CD8-positive, alpha-beta memory T cell (primary cell): ENCODE measurements around the gene EXOC6B. TPM values are rescaled to one million over a fixed set of nuclear protein-coding genes. Genes with fewer than 3 reads are reported as not detected.
"Not testable (repeated sequence)": the region's sequence is repeated elsewhere in the genome, so short reads cannot be mapped to it uniquely, and the experiment has no call there.

Source experiments
- CTCF ChIA-PET: fragments of 350-600 bp; sonication (Branson Sonifier 250); formaldehyde crosslinking; loops from one replicate; lab custom pipeline; 2021; ENCODE audit warnings: antibody characterized with exemption; lab: Charles Lee
- POLR2A ChIA-PET: fragments of 350-600 bp; sonication (Branson Sonifier 250); formaldehyde crosslinking; loops from one replicate; lab custom pipeline; 2021; ENCODE audit warnings: antibody characterized with exemption; lab: Charles Lee
- DNase-seq, 5 donors: peaks; one replicate each; pipeline versions ENCODE4 v3.0.0 to v3.0.0-alpha.2; 2020 to 2022; ENCODE audit warnings: mixed read lengths in 1 of 5
- H3K27ac ChIP-seq: one replicate; pipeline ENCODE4 v1.7.0; 2013; ENCODE audit warnings: low read depth, mild to moderate bottlenecking, low read length, moderate library complexity
- H3K27me3 ChIP-seq: 2 replicates; pipeline ENCODE4 v1.7.0; 2013; ENCODE audit warnings: low read length, mild to moderate bottlenecking; ENCODE audit not compliant: insufficient read depth, poor library complexity, severe bottlenecking
- H3K36me3 ChIP-seq: 2 replicates; pipeline ENCODE4 v1.7.0; 2013; ENCODE audit warnings: mild to moderate bottlenecking, low read length, moderate library complexity; ENCODE audit not compliant: insufficient read depth
- H3K4me1 ChIP-seq: 2 replicates; pipeline ENCODE4 v1.7.0; 2013; ENCODE audit warnings: mild to moderate bottlenecking, low read length, moderate library complexity; ENCODE audit not compliant: insufficient read depth
- H3K4me3 ChIP-seq: 2 replicates; pipeline ENCODE4 v1.7.0; 2013; ENCODE audit warnings: mild to moderate bottlenecking, low read length
- H3K9me3 ChIP-seq: 2 replicates; pipeline ENCODE4 v1.7.0; 2013; ENCODE audit warnings: mild to moderate bottlenecking, low read length
- H3K27ac Mint-ChIP-seq, 8 donors: one replicate each; pipeline ENCODE4 v1.8.0; 2020 to 2021; ENCODE audit warnings: mixed read lengths in 8 of 8, mild to moderate bottlenecking in 6 of 8, inconsistent platforms in 3 of 8, moderate library complexity in 3 of 8
- H3K27me3 Mint-ChIP-seq, 2 donors: one replicate each; pipeline ENCODE4 v1.8.0; 2020 to 2021; ENCODE audit warnings: mixed read lengths in 2 of 2, mild to moderate bottlenecking in 1 of 2, moderate library complexity in 1 of 2
- H3K36me3 Mint-ChIP-seq, 3 donors: one replicate each; pipeline ENCODE4 v1.8.0; 2020 to 2021; ENCODE audit warnings: mixed read lengths in 3 of 3, inconsistent platforms in 1 of 3, mild to moderate bottlenecking in 1 of 3
- H3K4me1 Mint-ChIP-seq, 3 donors: one replicate each; pipeline ENCODE4 v1.8.0; 2020 to 2021; ENCODE audit warnings: mixed read lengths in 3 of 3, inconsistent platforms in 1 of 3, mild to moderate bottlenecking in 1 of 3
- H3K4me3 Mint-ChIP-seq, 7 donors: one replicate each; pipeline ENCODE4 v1.8.0; 2020 to 2021; ENCODE audit warnings: mixed read lengths in 7 of 7, mild to moderate bottlenecking in 6 of 7, moderate library complexity in 4 of 7, inconsistent platforms in 2 of 7
- H3K9me3 Mint-ChIP-seq, 5 donors: one replicate each; pipeline ENCODE4 v1.8.0; 2020 to 2022; ENCODE audit warnings: mixed read lengths in 5 of 5, mild to moderate bottlenecking in 3 of 5, moderate library complexity in 2 of 5, inconsistent platforms in 1 of 5
- polyA plus RNA-seq: library from polyadenylated mRNA; unstranded; fragments of 300-500 nt; fragmentation: Illumina TruSeq; gene quantifications from one replicate; pipeline ENCODE4 v1.2.3, GENCODE V29; 2021
- total RNA-seq, 2 experiments: library from RNA; stranded (reverse); gene quantifications; one replicate each; pipeline ENCODE4 v1.2.3, GENCODE V29; 2021

Gene EXOC6B
- total and polyA plus RNA-seq, 3 experiments from 2014 or later: 2.1 to 9.4 (median 7.1) TPM

GRCh38 chr2:72512376-72512775, 313.5 kb downstream of the EXOC6B start:
- Mint-ChIP-seq H3K4me3 (no peak overlapping the region), H3K9me3 (no peaks in the 10 kb centered on the region), H3K4me1 (no peaks in the 10 kb centered on the region), H3K27ac (no peak overlapping the region), H3K27me3 (no peaks in the 10 kb centered on the region), H3K36me3 (peaks cover 6 to 18% (median 7%) of the 10 kb centered on the region in 3 donors)
- Histone ChIP-seq H3K9me3 (no peaks in the 10 kb centered on the region), H3K27ac (no peak overlapping the region), H3K4me1 (no peaks in the 10 kb centered on the region), H3K27me3 (no peaks in the 10 kb centered on the region), H3K4me3 (no peak overlapping the region), H3K36me3 (no peaks in the 10 kb centered on the region)
- POLR2A ChIA-PET: no interaction called here
- CTCF ChIA-PET: no interaction called here
- DNase-seq: no peak

- POLR2A ChIA-PET: no interaction called here
- Mint-ChIP-seq H3K9me3 (no peaks in the 10 kb centered on the region), H3K27me3 (no peaks in the 10 kb centered on the region), H3K4me3 (no peak overlapping the region), H3K27ac (no peak overlapping the region), H3K36me3 (peaks cover 6 to 18% (median 7%) of the 10 kb centered on the region in 3 donors), H3K4me1 (no peaks in the 10 kb centered on the region)
- no peak overlapping the region for H3K27ac ChIP-seq
- DNase-seq: no peak
- H3K27me3 ChIP-seq: no peaks in the 10 kb centered on the region
- H3K4me3 ChIP-seq: no peak overlapping the region
- H3K4me1 ChIP-seq: no peaks in the 10 kb centered on the region
- H3K9me3 ChIP-seq: no peaks in the 10 kb centered on the region
- CTCF ChIA-PET: no interaction called here
- H3K36me3 ChIP-seq: no peaks in the 10 kb centered on the region
Observed at GRCh38 chr2:72511906-72512305, 313.9 kb downstream of the EXOC6B start.

- H3K27me3 Mint-ChIP-seq: no peaks in the 10 kb centered on the region
- no peaks in the 10 kb centered on the region for H3K36me3 ChIP-seq
- DNase-seq: no peak
- no peak overlapping the region for H3K4me3 Mint-ChIP-seq
- H3K27ac Mint-ChIP-seq: no peak overlapping the region
- POLR2A ChIA-PET: no interaction called here
- no peaks in the 10 kb centered on the region for H3K27me3 ChIP-seq
- H3K4me3 ChIP-seq: no peak overlapping the region
- no peaks in the 10 kb centered on the region for H3K9me3 ChIP-seq
- H3K9me3 Mint-ChIP-seq: peaks cover 0 to 3% (median 0%) of the 10 kb centered on the region in 5 donors
- no peaks in the 10 kb centered on the region for H3K4me1 Mint-ChIP-seq
- H3K4me1 ChIP-seq: no peaks in the 10 kb centered on the region
- CTCF ChIA-PET: no interaction called here
- H3K36me3 Mint-ChIP-seq: peaks cover 20 to 33% (median 21%) of the 10 kb centered on the region in 3 donors
- H3K27ac ChIP-seq: no peak overlapping the region
Observed at GRCh38 chr2:72497763-72498162, 328.1 kb downstream of the EXOC6B start.

GRCh38 chr2:72496479-72496878, 329.4 kb downstream of the EXOC6B start:
- ChIA-PET CTCF (no interaction called here), POLR2A (no interaction called here)
- H3K27ac ChIP-seq: no peak overlapping the region
- Mint-ChIP-seq H3K36me3 (peaks cover 23 to 41% (median 25%) of the 10 kb centered on the region in 3 donors), H3K4me3 (no peak overlapping the region), H3K9me3 (no peaks in the 10 kb centered on the region), H3K27ac (no peak overlapping the region), H3K27me3 (no peaks in the 10 kb centered on the region), H3K4me1 (no peaks in the 10 kb centered on the region)
- H3K27me3 ChIP-seq: no peaks in the 10 kb centered on the region
- no peak for DNase-seq
- no peaks in the 10 kb centered on the region for H3K9me3 ChIP-seq
- no peaks in the 10 kb centered on the region for H3K36me3 ChIP-seq
- no peak overlapping the region for H3K4me3 ChIP-seq
- H3K4me1 ChIP-seq: no peaks in the 10 kb centered on the region

- H3K4me1 ChIP-seq: no peaks in the 10 kb centered on the region
- H3K27me3 ChIP-seq: no peaks in the 10 kb centered on the region
- no peak overlapping the region for H3K27ac ChIP-seq
- Mint-ChIP-seq H3K4me3 (no peak overlapping the region), H3K9me3 (no peaks in the 10 kb centered on the region), H3K27ac (no peak overlapping the region), H3K4me1 (no peaks in the 10 kb centered on the region), H3K27me3 (no peaks in the 10 kb centered on the region), H3K36me3 (peaks cover 34 to 54% (median 43%) of the 10 kb centered on the region in 3 donors)
- H3K36me3 ChIP-seq: no peaks in the 10 kb centered on the region
- ChIA-PET CTCF (no interaction called here), POLR2A (no interaction called here)
- H3K4me3 ChIP-seq: no peak overlapping the region
- no peaks in the 10 kb centered on the region for H3K9me3 ChIP-seq
- no peak for DNase-seq
Observed at GRCh38 chr2:72494392-72494791, 331.4 kb downstream of the EXOC6B start.

GRCh38 chr2:72484622-72485021, 341.2 kb downstream of the EXOC6B start:
- H3K27me3 Mint-ChIP-seq, H3K36me3 ChIP-seq, DNase-seq, H3K27me3 ChIP-seq, H3K4me3 Mint-ChIP-seq, CTCF ChIA-PET, H3K4me3 ChIP-seq, H3K27ac ChIP-seq, H3K9me3 ChIP-seq, H3K4me1 ChIP-seq, H3K27ac Mint-ChIP-seq, H3K4me1 Mint-ChIP-seq, POLR2A ChIA-PET: not testable (repeated sequence)
- peaks cover 5 to 40% (median 11%) of the 10 kb centered on the region in 5 donors for H3K9me3 Mint-ChIP-seq
- peaks cover 34 to 82% (median 66%) of the 10 kb centered on the region in 3 donors for H3K36me3 Mint-ChIP-seq

- H3K4me1 ChIP-seq: no peaks in the 10 kb centered on the region
- Mint-ChIP-seq H3K4me1 (peaks cover 0 to 2% (median 0%) of the 10 kb centered on the region in 3 donors), H3K4me3 (no peak overlapping the region), H3K27me3 (no peaks in the 10 kb centered on the region), H3K9me3 (peaks cover 7 to 49% (median 17%) of the 10 kb centered on the region in 5 donors), H3K36me3 (peaks cover 34 to 84% (median 69%) of the 10 kb centered on the region in 3 donors), H3K27ac (no peak overlapping the region)
- no peak overlapping the region for H3K4me3 ChIP-seq
- no peaks in the 10 kb centered on the region for H3K36me3 ChIP-seq
- H3K27me3 ChIP-seq: no peaks in the 10 kb centered on the region
- ChIA-PET POLR2A (no interaction called here), CTCF (no interaction called here)
- H3K9me3 ChIP-seq: no peaks in the 10 kb centered on the region
- no peak overlapping the region for H3K27ac ChIP-seq
- no peak for DNase-seq
Observed at GRCh38 chr2:72483346-72483745, 342.5 kb downstream of the EXOC6B start.

- H3K36me3 Mint-ChIP-seq: peaks cover 22 to 70% (median 46%) of the 10 kb centered on the region in 3 donors
- no peaks in the 10 kb centered on the region for H3K4me1 Mint-ChIP-seq
- no peak overlapping the region for H3K4me3 Mint-ChIP-seq
- peaks cover 44 to 83% (median 58%) of the 10 kb centered on the region in 5 donors for H3K9me3 Mint-ChIP-seq
- no peak for DNase-seq
- Histone ChIP-seq H3K27ac (no peak overlapping the region), H3K36me3 (no peaks in the 10 kb centered on the region), H3K4me1 (no peaks in the 10 kb centered on the region), H3K4me3 (no peak overlapping the region), H3K9me3 (peaks cover 4% of the 10 kb centered on the region), H3K27me3 (no peaks in the 10 kb centered on the region)
- ChIA-PET CTCF (no interaction called here), POLR2A (no interaction called here)
- no peak overlapping the region for H3K27ac Mint-ChIP-seq
- H3K27me3 Mint-ChIP-seq: no peaks in the 10 kb centered on the region
Observed at GRCh38 chr2:72475246-72475645, 350.6 kb downstream of the EXOC6B start.
